ENCODE data around the gene PTGR3.

Gene PTGR3

GRCh38 chr18:75161256-75162028, 47.5 kb downstream of the PTGR3 start:
- Histone ChIP-seq H3K27me3 (peaks cover 0 to 4% of the 10 kb centered on the region in 2 donors), H3K27ac (no peak overlapping the region)
- intact Hi-C loops (cut with DNase I; ENCODE audit: low total_unique reads): no loop called here

DNA sequence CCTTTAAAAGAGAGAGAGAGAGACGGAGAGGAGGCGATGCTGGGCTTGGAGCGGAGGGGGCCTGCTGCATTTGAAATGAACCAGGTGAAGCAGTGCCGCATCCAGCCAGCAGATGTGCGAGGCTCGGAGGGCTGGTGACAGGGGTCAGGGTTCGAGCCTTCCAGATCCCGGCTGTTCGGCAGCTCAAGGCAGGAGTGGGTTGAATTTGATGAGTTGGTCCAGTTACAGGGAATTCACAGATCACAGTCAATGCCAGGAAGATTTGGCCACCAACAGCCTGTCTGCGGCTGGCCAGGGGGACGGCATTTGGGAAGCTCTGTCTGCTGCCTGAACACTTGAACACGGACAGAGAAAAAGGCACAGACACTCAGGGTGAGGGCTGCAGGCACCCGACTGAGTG, 48.6 kb downstream of the PTGR3 start:
- Histone ChIP-seq H3K27me3 (peaks cover 0 to 4% of the 10 kb centered on the region in 2 donors), H3K4me1 (peaks cover 0 to 4% (median 0%) of the 10 kb centered on the region in 4 donors), H3K36me3 (no peaks in the 10 kb centered on the region), H3K9me3 (peaks cover 0 to 9% (median 0%) of the 10 kb centered on the region in 3 donors), H3K27ac (no peak overlapping the region), H3K4me3 (no peak overlapping the region)
- TF ChIP-seq, protein P1, sequence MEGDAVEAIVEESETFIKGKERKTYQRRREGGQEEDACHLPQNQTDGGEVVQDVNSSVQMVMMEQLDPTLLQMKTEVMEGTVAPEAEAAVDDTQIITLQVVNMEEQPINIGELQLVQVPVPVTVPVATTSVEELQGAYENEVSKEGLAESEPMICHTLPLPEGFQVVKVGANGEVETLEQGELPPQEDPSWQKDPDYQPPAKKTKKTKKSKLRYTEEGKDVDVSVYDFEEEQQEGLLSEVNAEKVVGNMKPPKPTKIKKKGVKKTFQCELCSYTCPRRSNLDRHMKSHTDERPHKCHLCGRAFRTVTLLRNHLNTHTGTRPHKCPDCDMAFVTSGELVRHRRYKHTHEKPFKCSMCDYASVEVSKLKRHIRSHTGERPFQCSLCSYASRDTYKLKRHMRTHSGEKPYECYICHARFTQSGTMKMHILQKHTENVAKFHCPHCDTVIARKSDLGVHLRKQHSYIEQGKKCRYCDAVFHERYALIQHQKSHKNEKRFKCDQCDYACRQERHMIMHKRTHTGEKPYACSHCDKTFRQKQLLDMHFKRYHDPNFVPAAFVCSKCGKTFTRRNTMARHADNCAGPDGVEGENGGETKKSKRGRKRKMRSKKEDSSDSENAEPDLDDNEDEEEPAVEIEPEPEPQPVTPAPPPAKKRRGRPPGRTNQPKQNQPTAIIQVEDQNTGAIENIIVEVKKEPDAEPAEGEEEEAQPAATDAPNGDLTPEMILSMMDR (IDR thresholded peaks at IDR 0.05): no peak
- intact Hi-C loops (cut with DNase I; ENCODE audit: low total_unique reads): no loop called here
- no peak for DNase-seq

More at GRCh38 chr18:75161256-75162028, 47.5 kb downstream of the PTGR3 start:
- TF ChIP-seq, protein P1 (IDR thresholded peaks at IDR 0.05): no peak
- no peak for DNase-seq
- Histone ChIP-seq H3K4me3 (peak overlapping the region; percentile 17 to 26), H3K9me3 (peaks cover 0 to 9% (median 0%) of the 10 kb centered on the region in 3 donors), H3K36me3 (no peaks in the 10 kb centered on the region), H3K4me1 (peaks cover 0 to 4% (median 0%) of the 10 kb centered on the region in 4 donors)

DNA sequence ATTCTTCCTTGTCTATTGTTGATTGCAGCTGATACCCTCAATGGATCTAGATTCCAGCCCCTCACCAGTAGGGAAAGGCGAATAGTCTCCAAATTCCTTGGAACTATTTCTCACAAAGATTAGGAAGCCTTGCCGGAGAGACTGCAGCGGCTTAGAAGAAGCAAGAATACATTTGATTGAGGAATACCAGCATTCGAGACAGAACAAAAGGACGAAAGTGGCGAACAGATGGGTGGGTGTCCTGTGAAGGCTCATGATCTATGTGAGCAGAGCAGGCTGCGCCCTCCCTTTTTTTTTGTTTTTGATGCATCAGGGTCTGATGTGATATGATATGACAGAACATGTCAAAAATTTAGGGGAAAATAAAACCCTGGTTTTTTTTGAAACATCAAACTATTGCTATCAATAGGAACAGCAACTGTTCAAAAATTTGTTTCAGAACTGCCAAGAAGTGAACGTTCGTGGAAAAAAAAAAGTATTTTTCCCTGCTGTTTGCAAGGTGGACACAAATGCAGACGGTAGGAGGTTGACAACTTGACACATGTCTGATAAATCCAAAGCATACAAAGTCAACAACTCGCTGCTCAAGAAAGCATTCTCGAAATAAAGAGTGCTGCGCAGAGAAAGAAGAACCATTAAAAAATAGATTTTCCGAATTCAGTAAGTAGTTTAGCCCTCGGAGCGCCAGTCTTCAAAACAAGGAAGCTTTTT, 49.1 kb downstream of the PTGR3 start:
- Histone ChIP-seq H3K27me3 (peaks cover 0 to 4% of the 10 kb centered on the region in 2 donors), H3K27ac (no peak overlapping the region), H3K4me3 (no peak overlapping the region), H3K9me3 (peaks cover 0 to 4% (median 0%) of the 10 kb centered on the region in 3 donors), H3K36me3 (no peaks in the 10 kb centered on the region), H3K4me1 (peaks cover 0 to 4% (median 0%) of the 10 kb centered on the region in 4 donors)
- TF ChIP-seq, protein P1 (IDR thresholded peaks at IDR 0.05): no peak
- no peak for DNase-seq
- intact Hi-C loops (cut with DNase I; ENCODE audit: low total_unique reads): no loop called here

DNA sequence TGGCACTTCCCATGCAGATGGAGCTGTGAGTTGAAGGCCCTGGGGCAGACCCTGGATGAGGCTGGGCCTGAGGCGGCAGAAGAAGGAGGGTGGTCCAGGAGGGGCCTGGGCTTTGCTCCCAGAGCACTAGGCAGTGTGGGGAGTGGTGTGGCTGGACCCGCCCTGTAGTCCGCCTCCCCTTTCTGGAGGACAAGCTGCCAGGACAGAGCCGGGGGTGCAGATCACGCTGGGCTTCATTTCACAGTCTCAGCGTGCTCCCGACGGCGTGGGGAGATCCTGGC, 49.8 kb downstream of the PTGR3 start:
- Histone ChIP-seq H3K27ac (no peak overlapping the region), H3K4me3 (no peak overlapping the region), H3K36me3 (no peaks in the 10 kb centered on the region), H3K9me3 (peaks cover 0 to 3% (median 0%) of the 10 kb centered on the region in 3 donors), H3K27me3 (peaks cover 0 to 4% of the 10 kb centered on the region in 2 donors), H3K4me1 (peaks cover 0 to 4% (median 0%) of the 10 kb centered on the region in 4 donors)
- DNase-seq: no peak
- TF ChIP-seq, protein P1 (IDR thresholded peaks at IDR 0.05): no peak
- intact Hi-C loops (cut with DNase I; ENCODE audit: low total_unique reads): no loop called here

Data from tibial artery (tissue), 4 donors.